HAP-1 (cell line): ENCODE data around the gene PCSK2.
A peak's percentile ranks its signal among the peaks of the same experiment; 100 is the strongest.

Source experiments
- DNase-seq, 2 experiments: peaks; one replicate each; pipeline ENCODE4 v3.0.0-alpha.2; 2016 to 2020; ENCODE audit warnings: low spot score in 2 of 2
- H3K27me3 ChIP-seq: fragments of 250-450 bp; sonication (Bioruptor Pico); 2 replicates; pipeline ENCODE4 v1.5.1; 2020; ENCODE audit warnings: low read depth, mild to moderate bottlenecking, moderate library complexity
- H3K36me3 ChIP-seq: fragments of 250-450 bp; sonication (Bioruptor Pico); replicated peaks from 2 replicates; pipeline ENCODE4 v1.5.1; 2020; ENCODE audit warnings: mild to moderate bottlenecking
- H3K4me1 ChIP-seq: fragments of 250-450 bp; sonication (Bioruptor Pico); 2 replicates; pipeline ENCODE4 v1.5.1; 2020; ENCODE audit warnings: mild to moderate bottlenecking
- H3K4me3 ChIP-seq: fragments of 250-450 bp; sonication (Bioruptor Pico); 2 replicates; pipeline ENCODE4 v1.5.1; 2020; ENCODE audit warnings: mild to moderate bottlenecking, moderate library complexity
- H3K9me3 ChIP-seq: fragments of 250-450 bp; sonication (Bioruptor Pico); 2 replicates; pipeline ENCODE4 v1.5.1; 2020; ENCODE audit warnings: mild to moderate bottlenecking, moderate library complexity
- in situ Hi-C: fragments of 300-500 bp; cut with MboI; formaldehyde crosslinking; loops from 3 replicates; pipeline ENCODE4 v1.14.3; 2020; ENCODE audit warnings: low sequenced_read_pairs, inconsistent platforms, mixed read lengths

Gene PCSK2

DNA sequence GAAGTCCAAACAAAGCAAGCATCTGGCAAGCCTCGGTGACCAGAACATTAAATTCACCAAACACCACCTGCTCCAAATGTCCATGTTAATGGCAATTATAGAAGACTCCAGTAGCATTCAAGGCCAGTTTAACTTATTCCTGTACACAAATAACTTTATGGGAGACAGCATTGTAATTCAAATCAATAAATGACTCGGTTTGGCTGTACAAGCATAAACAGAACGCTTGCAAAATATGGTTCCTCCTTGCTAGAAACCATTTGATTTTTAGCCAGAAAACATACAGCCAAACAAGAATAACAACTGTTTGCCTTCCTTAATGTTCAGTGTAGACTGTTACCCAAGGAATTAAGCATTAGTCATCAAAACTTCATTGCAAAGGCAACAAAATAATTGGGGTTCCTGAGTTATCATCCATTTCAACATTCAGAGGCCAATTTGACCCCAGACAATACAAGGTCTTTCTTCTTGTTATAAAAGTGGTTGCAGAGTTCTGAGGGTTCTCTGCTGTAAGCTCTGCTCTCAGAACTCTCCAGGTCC, 179.3 kb downstream of the PCSK2 start:
- in situ Hi-C loops, result no loop called here
- peaks cover 24% of the 10 kb centered on the region for H3K27me3 ChIP-seq
- H3K4me1 ChIP-seq, result no peaks in the 10 kb centered on the region
- H3K4me3 ChIP-seq, result no peak overlapping the region
- no peaks in the 10 kb centered on the region for H3K9me3 ChIP-seq
- no peaks in the 10 kb centered on the region for H3K36me3 ChIP-seq
- no peak for DNase-seq

DNA sequence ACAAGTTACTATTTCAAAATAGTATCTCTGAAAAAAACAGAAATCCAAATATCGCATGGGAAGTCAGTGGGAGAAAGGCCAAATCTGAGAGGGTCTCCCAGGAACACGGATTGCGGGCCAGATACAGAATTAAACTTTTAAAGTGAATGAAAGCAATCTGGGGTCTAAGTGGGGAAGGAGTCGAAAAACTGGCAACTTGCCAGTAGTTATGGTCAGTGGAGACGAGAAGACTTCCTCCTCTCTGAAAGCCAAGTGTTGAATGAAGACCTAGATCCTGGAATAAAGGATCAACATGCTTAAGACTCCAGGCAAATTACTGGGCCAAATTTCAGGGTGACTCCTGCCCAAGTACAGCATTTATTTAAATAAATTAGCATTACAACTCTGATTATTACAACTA, 180.7 kb downstream of the PCSK2 start:
- in situ Hi-C loops, result no loop called here
- Histone ChIP-seq H3K9me3 (no peaks in the 10 kb centered on the region), H3K4me3 (no peak overlapping the region), H3K4me1 (no peaks in the 10 kb centered on the region), H3K36me3 (no peaks in the 10 kb centered on the region), H3K27me3 (peaks cover 24% of the 10 kb centered on the region)
- no peak for DNase-seq

DNA sequence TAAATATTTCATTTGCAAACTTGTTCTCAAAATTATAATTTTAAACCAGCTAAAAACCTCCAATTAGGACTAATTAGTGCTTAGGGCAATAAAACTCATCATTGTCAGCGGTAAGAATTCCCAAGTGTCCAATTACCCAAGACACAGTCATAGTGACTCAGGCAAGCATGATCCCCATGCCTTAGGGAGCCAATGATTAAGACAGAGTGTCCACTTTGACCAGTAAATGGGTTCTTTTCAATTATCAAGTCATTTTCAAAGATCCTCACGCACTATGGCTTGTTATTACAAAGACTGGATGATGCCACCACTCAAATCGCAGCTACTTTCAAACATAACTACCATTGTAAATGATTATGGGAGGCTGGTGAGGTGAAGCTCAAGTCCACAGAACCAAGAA, 190.4 kb downstream of the PCSK2 start:
- in situ Hi-C loops, result no loop called here
- H3K4me3 ChIP-seq, result no peak overlapping the region
- no peaks in the 10 kb centered on the region for H3K36me3 ChIP-seq
- no peaks in the 10 kb centered on the region for H3K9me3 ChIP-seq
- no peak for DNase-seq
- no peaks in the 10 kb centered on the region for H3K4me1 ChIP-seq
- H3K27me3 ChIP-seq, result peaks cover 6% of the 10 kb centered on the region; the same call in 1 of the 2 replicates

DNA sequence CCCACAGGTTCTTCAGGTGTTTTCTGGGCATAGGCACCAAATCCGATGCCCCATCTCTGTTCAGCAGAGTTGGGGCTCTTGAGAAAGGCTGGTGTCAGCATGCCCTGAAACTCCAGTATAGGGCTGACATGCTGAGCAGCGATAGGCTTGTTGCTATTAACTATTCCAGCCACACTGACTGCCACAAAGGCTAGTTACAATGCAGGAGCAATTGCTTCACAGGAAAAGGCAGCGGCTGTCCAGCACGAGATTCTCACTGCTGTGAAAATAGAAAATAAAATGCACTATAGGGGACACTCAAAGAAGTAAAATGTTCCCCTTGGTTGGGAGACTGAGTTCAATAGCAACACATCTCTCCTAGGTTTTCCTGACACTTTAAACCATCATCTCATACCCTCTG, 191.9 kb downstream of the PCSK2 start:
- in situ Hi-C loops, result no loop called here
- Histone ChIP-seq H3K4me1 (no peaks in the 10 kb centered on the region), H3K27me3 (peaks cover 6% of the 10 kb centered on the region; the same call in 1 of the 2 replicates), H3K36me3 (no peaks in the 10 kb centered on the region), H3K4me3 (no peak overlapping the region), H3K9me3 (no peaks in the 10 kb centered on the region)
- DNase-seq, result no peak

DNA sequence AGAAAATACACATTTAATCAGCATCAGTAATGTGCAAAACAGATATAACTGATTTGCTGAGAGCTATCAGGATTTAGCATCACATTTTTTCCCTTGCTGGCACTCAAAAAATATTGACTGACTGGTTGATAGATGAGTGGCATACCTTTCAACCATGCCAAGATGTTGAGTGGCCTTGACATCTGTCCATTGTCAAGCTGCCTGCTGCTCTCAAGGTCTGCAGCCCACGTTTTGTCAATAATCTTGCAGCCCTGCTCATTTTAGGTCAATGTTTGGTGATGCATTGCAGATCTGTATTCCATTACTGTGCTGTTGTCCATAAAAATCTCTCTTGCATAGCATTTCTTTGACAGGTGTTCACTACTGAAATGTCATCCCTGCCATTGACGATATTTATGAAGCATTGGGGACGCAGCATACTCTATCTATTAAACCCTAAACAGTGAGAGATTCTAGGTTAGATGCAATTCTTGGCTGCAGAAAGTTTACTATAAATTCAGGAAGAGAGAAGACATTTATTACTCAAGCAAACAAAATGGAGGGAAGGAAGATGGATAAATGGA, 192.7 kb downstream of the PCSK2 start:
- in situ Hi-C loops, result loop anchor here (10.0 kb wide), 1 partner anchor 615 kb away; no protein-coding TSS in a partner anchor
- Histone ChIP-seq H3K4me1 (no peaks in the 10 kb centered on the region), H3K36me3 (no peaks in the 10 kb centered on the region), H3K9me3 (no peaks in the 10 kb centered on the region), H3K27me3 (peaks cover 6% of the 10 kb centered on the region; the same call in 1 of the 2 replicates), H3K4me3 (no peak overlapping the region)
- no peak for DNase-seq

DNA sequence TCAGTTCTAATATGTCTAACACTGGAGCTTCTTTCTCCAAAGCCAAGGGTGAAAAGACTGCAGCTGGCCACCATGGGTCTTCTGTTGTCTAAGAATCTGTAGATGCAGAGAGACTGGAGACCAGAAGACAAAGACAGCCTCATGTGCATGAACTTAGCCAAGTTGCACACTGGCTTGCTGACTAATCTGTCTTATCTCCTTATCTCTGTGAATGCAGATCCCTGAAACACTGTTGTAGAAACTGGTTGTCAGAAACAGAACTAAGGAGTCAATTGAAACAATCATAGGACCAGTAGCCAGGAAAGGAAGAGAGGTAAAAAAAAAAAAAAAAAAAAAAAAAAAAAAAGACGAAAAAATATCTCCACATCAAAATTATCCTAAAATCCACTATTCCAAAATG, 194.7 kb downstream of the PCSK2 start:
- no peak for DNase-seq
- Histone ChIP-seq H3K27me3 (peaks cover 6% of the 10 kb centered on the region; the same call in 1 of the 2 replicates), H3K9me3 (no peaks in the 10 kb centered on the region), H3K36me3 (no peaks in the 10 kb centered on the region), H3K4me3 (no peak overlapping the region), H3K4me1 (no peaks in the 10 kb centered on the region)
- in situ Hi-C loops, result loop anchor here (10.0 kb wide), 1 partner anchor 617 kb away; no protein-coding TSS in a partner anchor

DNA sequence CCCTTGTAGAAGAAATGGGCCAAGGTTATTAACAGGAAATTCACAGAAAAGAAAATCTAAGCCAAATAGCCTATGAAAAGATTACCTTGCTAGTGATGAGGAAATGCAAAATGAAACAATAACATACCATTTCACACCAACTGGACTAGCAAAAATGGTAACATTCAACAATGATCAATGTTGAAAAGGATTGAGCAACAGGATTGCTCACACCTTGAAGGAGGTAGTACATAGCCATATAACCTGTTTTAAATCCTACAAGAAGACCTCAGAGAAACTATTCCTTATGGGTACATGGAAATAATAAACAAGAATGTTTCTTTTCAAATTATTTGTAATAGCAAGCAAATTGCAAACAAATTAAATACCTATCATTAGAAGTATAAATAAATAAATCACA, 196.9 kb downstream of the PCSK2 start:
- no peaks in the 10 kb centered on the region for H3K9me3 ChIP-seq
- in situ Hi-C loops, result loop anchor here (10.0 kb wide), 1 partner anchor 619 kb away; no protein-coding TSS in a partner anchor
- no peak for DNase-seq

DNA sequence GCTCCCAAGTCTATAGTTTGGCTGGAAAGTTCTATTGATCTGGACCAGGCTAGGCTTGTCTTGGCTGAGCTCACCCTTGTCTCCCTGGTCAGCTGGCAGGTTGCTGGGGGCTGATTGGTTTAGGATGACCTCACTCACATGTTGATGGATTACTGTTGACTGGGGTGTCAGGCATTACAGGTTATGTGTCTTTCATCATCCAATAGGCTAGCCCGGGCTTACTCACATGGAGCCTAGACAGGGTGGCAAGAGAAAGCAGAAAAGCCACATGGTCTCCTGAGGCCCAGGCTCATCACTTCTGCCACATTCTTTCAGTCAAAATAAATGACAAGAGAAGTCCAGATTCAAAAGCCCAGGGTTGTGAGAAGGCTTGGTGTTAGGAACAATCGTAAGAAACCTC, 200.8 kb downstream of the PCSK2 start:
- no peaks in the 10 kb centered on the region for H3K36me3 ChIP-seq
- in situ Hi-C loops, result loop anchor here (10.0 kb wide), 1 partner anchor 623 kb away; no protein-coding TSS in a partner anchor
- no peak overlapping the region for H3K4me3 ChIP-seq
- H3K27me3 ChIP-seq, result no peaks in the 10 kb centered on the region
- no peaks in the 10 kb centered on the region for H3K9me3 ChIP-seq
- no peaks in the 10 kb centered on the region for H3K4me1 ChIP-seq
- DNase-seq, result no peak

More for the DNA sequence above, 196.9 kb downstream of the PCSK2 start:
- Histone ChIP-seq H3K36me3 (no peaks in the 10 kb centered on the region), H3K27me3 (peaks cover 6% of the 10 kb centered on the region; the same call in 1 of the 2 replicates), H3K4me3 (no peak overlapping the region), H3K4me1 (no peaks in the 10 kb centered on the region)

DNA sequence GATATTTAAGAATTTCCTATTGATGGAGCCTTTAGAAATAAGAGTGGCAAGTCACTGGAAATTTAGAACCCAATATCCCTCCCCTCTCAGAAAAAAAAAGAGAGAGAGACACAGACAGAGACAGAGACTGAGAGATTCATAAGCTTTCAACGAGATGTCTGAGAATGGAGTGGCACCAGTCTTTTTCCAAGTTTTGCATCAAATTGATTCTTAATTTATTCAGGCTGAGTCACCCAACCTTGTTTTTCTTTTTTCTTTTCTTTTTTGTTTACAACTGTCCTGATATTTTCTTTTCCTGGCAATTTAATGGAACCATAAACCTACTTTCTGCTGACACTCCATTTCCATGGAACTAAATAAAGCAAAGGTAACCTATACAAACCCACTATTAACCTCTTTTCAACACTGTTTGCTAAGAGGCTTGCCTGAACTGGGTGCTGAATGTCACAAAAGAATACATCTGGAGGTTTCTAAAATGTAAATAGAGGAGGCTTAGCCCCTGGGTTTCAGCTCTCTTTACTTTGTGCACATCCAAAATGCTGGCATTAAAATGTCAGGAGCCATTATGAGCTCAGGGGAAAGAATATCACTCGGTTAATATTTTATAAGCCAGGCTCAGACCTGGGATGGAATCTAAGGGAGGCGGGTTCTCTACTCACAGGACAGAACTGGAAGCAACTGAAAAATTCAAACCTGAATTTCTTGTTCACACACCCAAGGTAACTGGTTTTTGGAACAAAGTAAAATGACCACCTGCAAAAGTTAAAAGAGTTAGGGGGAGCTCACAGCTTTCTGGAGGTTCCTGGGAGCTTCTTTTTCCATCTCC, 203.5 kb downstream of the PCSK2 start:
- no peaks in the 10 kb centered on the region for H3K9me3 ChIP-seq
- H3K4me1 ChIP-seq, result no peaks in the 10 kb centered on the region
- in situ Hi-C loops, result no loop called here
- 0 out of 2 replicates have a peak, but pooled peaks cover 5% of the 10 kb centered on the region for H3K27me3 ChIP-seq
- DNase-seq, result peak in 1 of 2 experiments; percentile 38
- no peaks in the 10 kb centered on the region for H3K36me3 ChIP-seq
- H3K4me3 ChIP-seq, result no peak overlapping the region

DNA sequence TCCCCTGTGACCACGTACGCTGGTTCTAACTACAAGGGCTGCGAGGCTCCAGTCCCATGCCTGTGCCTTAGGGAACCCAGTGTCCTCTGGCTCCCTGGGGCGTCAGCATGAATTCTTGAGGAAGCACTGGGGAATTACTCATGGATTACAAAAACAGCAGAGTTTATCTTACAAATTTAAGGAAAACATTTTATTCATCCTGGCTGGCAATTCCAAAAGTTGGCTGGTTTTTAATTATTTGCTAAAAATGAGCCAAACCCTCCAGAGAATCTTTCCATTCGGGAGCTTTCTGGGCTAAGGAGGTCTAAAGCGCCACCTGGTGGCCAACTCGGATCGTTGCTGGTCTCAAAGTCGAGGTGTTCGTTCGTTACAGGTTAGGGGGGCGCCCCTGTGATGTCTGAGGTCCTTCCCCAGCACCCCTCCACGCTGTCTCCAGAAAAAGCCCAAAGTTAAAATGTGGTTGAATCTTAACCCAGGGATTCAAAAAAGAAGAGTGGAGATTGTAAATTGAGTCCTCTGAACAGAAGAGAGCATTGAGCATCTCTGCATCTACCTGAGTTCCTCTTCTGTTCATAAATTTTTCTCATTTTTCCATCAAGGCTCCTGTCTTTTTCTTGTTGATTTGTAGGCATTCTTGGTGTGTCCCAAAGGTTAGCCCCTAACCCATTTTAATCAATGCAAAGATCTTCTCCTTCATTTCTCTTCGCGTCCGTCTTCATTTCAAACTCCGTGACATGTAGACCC, 205.0 kb downstream of the PCSK2 start:
- no peak overlapping the region for H3K4me3 ChIP-seq
- H3K9me3 ChIP-seq, result no peaks in the 10 kb centered on the region
- DNase-seq, result peak; percentile 48 to 73
- in situ Hi-C loops, result no loop called here
- H3K27me3 ChIP-seq, result 0 out of 2 replicates have a peak, but pooled peaks cover 5% of the 10 kb centered on the region
- H3K4me1 ChIP-seq, result no peaks in the 10 kb centered on the region
- no peaks in the 10 kb centered on the region for H3K36me3 ChIP-seq

DNA sequence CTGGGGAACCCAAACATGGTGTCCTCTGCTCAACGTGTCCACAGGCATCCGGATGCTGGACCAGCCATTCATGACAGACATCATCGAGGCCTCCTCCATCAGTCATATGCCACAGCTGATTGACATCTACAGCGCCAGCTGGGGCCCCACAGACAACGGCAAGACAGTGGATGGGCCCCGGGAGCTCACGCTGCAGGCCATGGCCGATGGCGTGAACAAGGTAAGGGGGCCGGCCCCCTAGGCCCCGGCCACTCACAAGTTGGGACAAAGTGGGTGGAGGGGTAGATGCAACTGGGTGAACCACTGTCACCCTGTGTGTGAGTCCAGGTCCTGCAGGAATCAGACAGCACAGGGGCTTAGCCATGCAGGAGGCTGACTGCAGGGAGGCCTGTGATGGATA, 209.8 kb downstream of the PCSK2 start:
- H3K27me3 ChIP-seq, result 0 out of 2 replicates have a peak, but pooled peaks cover 5% of the 10 kb centered on the region
- in situ Hi-C loops, result no loop called here

DNA sequence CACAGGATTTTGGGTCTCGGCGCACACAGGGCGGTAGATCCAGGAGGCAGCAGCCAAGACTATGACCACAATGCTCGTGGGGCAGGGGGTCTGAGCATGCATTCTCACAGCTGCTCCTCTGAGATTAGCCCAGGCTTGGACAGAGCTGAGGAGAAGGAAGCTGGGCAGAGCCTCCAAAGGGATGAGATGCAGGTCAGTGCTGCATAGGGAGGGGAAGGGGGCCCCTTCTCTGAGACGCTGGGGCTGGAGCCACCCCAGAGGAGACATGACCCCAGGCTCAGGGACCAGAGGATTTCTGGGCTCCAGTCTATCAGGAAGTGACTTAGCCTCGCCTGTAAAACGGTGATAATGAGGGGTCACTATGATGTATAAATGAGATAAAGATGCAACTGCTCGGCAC, 210.4 kb downstream of the PCSK2 start:
- Histone ChIP-seq H3K4me1 (no peaks in the 10 kb centered on the region), H3K36me3 (no peaks in the 10 kb centered on the region), H3K9me3 (no peaks in the 10 kb centered on the region), H3K4me3 (no peak overlapping the region), H3K27me3 (0 out of 2 replicates have a peak, but pooled peaks cover 5% of the 10 kb centered on the region)
- DNase-seq, result no peak
- in situ Hi-C loops, result no loop called here

More for the DNA sequence above, 209.8 kb downstream of the PCSK2 start:
- no peak for DNase-seq
- Histone ChIP-seq H3K4me1 (no peaks in the 10 kb centered on the region), H3K36me3 (no peaks in the 10 kb centered on the region), H3K9me3 (no peaks in the 10 kb centered on the region), H3K4me3 (no peak overlapping the region)

DNA sequence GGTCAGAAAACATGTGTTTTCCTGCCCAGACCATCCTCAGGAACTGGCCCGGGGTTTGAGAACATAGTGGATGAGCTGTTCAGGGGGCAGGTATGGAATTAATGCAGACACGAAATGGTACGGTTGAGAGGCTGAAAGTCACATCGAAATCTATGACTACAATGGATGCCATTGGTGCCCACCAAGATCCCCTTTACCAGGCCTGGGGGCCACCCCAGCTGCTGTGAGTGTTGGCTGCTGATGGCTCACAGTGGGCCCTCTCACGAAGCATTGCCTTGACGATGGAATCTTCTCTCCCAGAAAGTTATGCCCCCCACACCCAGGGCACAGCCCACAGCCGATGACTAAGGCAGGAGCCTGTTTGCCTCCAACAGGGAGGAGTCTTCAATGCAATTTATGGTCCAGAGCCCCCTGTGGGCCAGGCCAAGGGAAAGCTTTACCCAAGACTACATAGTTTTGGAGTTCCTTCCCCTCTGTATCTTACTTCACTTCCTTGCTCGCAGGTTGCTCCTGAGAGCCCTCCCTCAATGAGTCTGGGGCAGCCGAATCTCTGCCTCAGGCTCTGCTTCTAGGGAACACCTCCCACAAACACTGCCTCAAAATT, 211.7 kb downstream of the PCSK2 start:
- no peak overlapping the region for H3K4me3 ChIP-seq
- 0 out of 2 replicates have a peak, but pooled peaks cover 3% of the 10 kb centered on the region for H3K27me3 ChIP-seq
- no peak for DNase-seq
- no peaks in the 10 kb centered on the region for H3K36me3 ChIP-seq
- no peaks in the 10 kb centered on the region for H3K4me1 ChIP-seq
- in situ Hi-C loops, result no loop called here
- H3K9me3 ChIP-seq, result no peaks in the 10 kb centered on the region
